Omental fat pad (tissue), 4 donors: ENCODE data around the gene NYAP2. TPM values are rescaled to one million over a fixed set of nuclear protein-coding genes. Genes with fewer than 3 reads are reported as not detected.

Source experiments
- ATAC-seq: fragments of 150-250 bp; one replicate; pipeline ENCODE4 v1.9.1; 2016; ENCODE audit warnings: mild to moderate bottlenecking, moderate library complexity; ENCODE audit not compliant: low FRiP score
- DNase-seq: peaks from one replicate; pipeline ENCODE4 v3.0.0-alpha.2; 2019; ENCODE audit warnings: low spot score
- CTCF ChIP-seq, 3 donors: fragments of 450-650 bp; IDR thresholded peaks; one replicate each; pipeline ENCODE4 v1.5.1; 2016 to 2017; ENCODE audit warnings: antibody characterized with exemption in 3 of 3, mild to moderate bottlenecking in 3 of 3, moderate library complexity in 2 of 3
- total RNA-seq, 4 donors: library from RNA; depleted of rRNA; stranded (reverse); fragments of >200 nt; gene quantifications; one replicate each; pipeline ENCODE4 v1.1.0, GENCODE V29; 2016

NYAP2 gene
- total RNA-seq, 4 donors from 2014 or later: not detected

- TF ChIP-seq CTCF (IDR thresholded peaks at IDR 0.05): no peak
- no peak for ATAC-seq
- DNase-seq: no peak
These were observed 19.7 kb upstream of the NYAP2 start for GRCh38 chr2:225379856-225380255.

- TF ChIP-seq CTCF (IDR thresholded peaks at IDR 0.05): no peak
These were observed 17.9 kb upstream of the NYAP2 start for GRCh38 chr2:225381609-225382008.

GRCh38 chr2:225398372-225398771 is 1.1 kb upstream of the NYAP2 start:
- no peak for TF ChIP-seq CTCF (IDR thresholded peaks at IDR 0.05)
- ATAC-seq (no peak), DNase-seq (no peak)

More at GRCh38 chr2:225381609-225382008, 17.9 kb upstream of the NYAP2 start:
- DNase-seq: no peak
- no peak for ATAC-seq

GRCh38 chr2:225400060-225400511 is 576 bp downstream of the NYAP2 start:
- DNase-seq (no peak), ATAC-seq (no peak)
- TF ChIP-seq CTCF (IDR thresholded peaks at IDR 0.05): no peak

GRCh38 chr2:225400546-225401400 is 1.3 kb downstream of the NYAP2 start:
- DNase-seq: no peak
- ATAC-seq: no peak
- no peak for TF ChIP-seq CTCF (IDR thresholded peaks at IDR 0.05)

GRCh38 chr2:225402210-225402776 is 2.8 kb downstream of the NYAP2 start:
- ATAC-seq (no peak), DNase-seq (no peak)
- no peak for TF ChIP-seq CTCF (IDR thresholded peaks at IDR 0.05)

- no peak for DNase-seq
- no peak for ATAC-seq
- no peak for TF ChIP-seq CTCF (IDR thresholded peaks at IDR 0.05)
These were observed 11.9 kb downstream of the NYAP2 start for GRCh38 chr2:225411452-225411851.
